Transverse colon (tissue), 4 donors: ENCODE measurements around the gene IGSF9B. TPM values are rescaled to one million over a fixed set of nuclear protein-coding genes. Genes with fewer than 3 reads are reported as not detected.

ENCODE experiments used
- DNase-seq: peaks from one replicate; pipeline ENCODE4 v3.0.0-alpha.2; 2019
- H3K27ac ChIP-seq, 4 donors: fragments of 200-600 bp; sonication (generic); 2 replicates each; pipeline ENCODE4 v1.5.1; 2016 to 2018; ENCODE audit warnings: inconsistent platforms in 4 of 4
- H3K27me3 ChIP-seq: fragments of 200-600 bp; sonication (generic); 2 replicates; pipeline ENCODE4 v1.5.1; 2017; ENCODE audit warnings: inconsistent platforms
- H3K36me3 ChIP-seq, 4 donors: fragments of 200-600 bp; sonication (generic); 2 replicates each; pipeline ENCODE4 v1.5.1; 2017 to 2019; ENCODE audit warnings: inconsistent platforms in 4 of 4
- H3K4me1 ChIP-seq, 4 donors: fragments of 200-600 bp; sonication (generic); 2 replicates each; pipeline ENCODE4 v1.5.1; 2017 to 2020; ENCODE audit warnings: inconsistent platforms in 4 of 4
- H3K4me3 ChIP-seq, 4 donors: fragments of 200-600 bp; sonication (generic); 1 replicate in 1 of 4; 2 replicates in 3 of 4; pipeline versions ENCODE4 v1.5.1 to v1.6.1; 2017 to 2019; ENCODE audit warnings: inconsistent platforms in 4 of 4
- H3K9me3 ChIP-seq, 2 donors: fragments of 200-600 bp; sonication (generic); 2 replicates each; pipeline ENCODE4 v1.5.1; 2017 to 2019; ENCODE audit warnings: inconsistent platforms in 2 of 2
- CTCF ChIP-seq, 5 experiments: fragments of 200-600 bp in 3 of 5; fragments of 450-650 bp in 2 of 5; sonication (generic) in 3 of 5; IDR thresholded peaks; 1 replicate in 2 of 5; 2 replicates in 3 of 5; pipeline ENCODE4 v1.5.1; 2016 to 2017; ENCODE audit warnings: antibody characterized with exemption in 5 of 5, inconsistent platforms in 3 of 5, mild to moderate bottlenecking in 2 of 5, moderate library complexity in 1 of 5
- EP300 ChIP-seq: sonication (generic); formaldehyde crosslinking; IDR thresholded peaks from one replicate; pipeline ENCODE4 v1.6.1; 2017; ENCODE audit warnings: antibody characterized with exemption, low read depth
- POLR2A ChIP-seq: fragments of 450-650 bp; IDR thresholded peaks from one replicate; pipeline ENCODE4 v1.6.1; 2016; ENCODE audit warnings: antibody characterized with exemption, mild to moderate bottlenecking, moderate library complexity
- POLR2AphosphoS5 ChIP-seq, 3 donors: sonication (generic); formaldehyde crosslinking; IDR thresholded peaks; one replicate each; pipeline ENCODE4 v1.6.1; 2016; ENCODE audit warnings: antibody characterized with exemption in 3 of 3
- WGBS, 2 donors: methylation state at CpG; one replicate each; pipeline ENCODE4 v1.1.5; 2018; ENCODE audit warnings: low coverage in 1 of 2; 5-methylcytosine and 5-hydroxymethylcytosine counted together
- in situ Hi-C, 4 donors: fragments of 200-750 bp; cut with MboI; loops; one replicate each; pipeline versions ENCODE4 v1.15.0 to v1.15.1; 2017; ENCODE audit warnings: low sequenced_read_pairs in 3 of 4, low pct_ligation_motif_present in 1 of 4, low pct_unique_long_range_greater_than_20kb in 1 of 4
- intact Hi-C: fragments of 100-400 bp; cut with DNase I; formaldehyde crosslinking; loops from one replicate; pipeline ENCODE4 v1.15.1; 2023; ENCODE audit warnings: low total_unique reads
- total RNA-seq, 4 donors: library from RNA; depleted of rRNA; stranded (reverse); fragments of >200 nt; gene quantifications; one replicate each; pipeline ENCODE4 v1.1.0, GENCODE V29; 2016

Gene IGSF9B
- total RNA-seq, 4 donors from 2014 or later, result 2.6 to 15.3 (median 4.9) TPM

- in situ Hi-C loops (no loop called here), intact Hi-C loops (no loop called here)
- WGBS, 2 donors, result 91% methylated on average over 2 of the region's 2 CpGs; no CpG with 5 or more reads in 1 of the 2 donors
- TF ChIP-seq EP300, result no peak
- TF ChIP-seq POLR2AphosphoS5 (IDR thresholded peaks at IDR 0.05), result no peak
- no peak for TF ChIP-seq CTCF (IDR thresholded peaks at IDR 0.05)
- no peak for TF ChIP-seq POLR2A
- no peaks in the 10 kb centered on the region for H3K36me3 ChIP-seq
- DNase-seq, result no peak
- H3K27ac ChIP-seq, result no peak overlapping the region
- H3K4me1 ChIP-seq, result no peaks in the 10 kb centered on the region
- H3K4me3 ChIP-seq, result no peak overlapping the region
- no peaks in the 10 kb centered on the region for H3K9me3 ChIP-seq
- H3K27me3 ChIP-seq, result peaks cover 5% of the 10 kb centered on the region
Measured at GRCh38 chr11:133978794-133979193, 22.0 kb upstream of the IGSF9B start.

GRCh38 chr11:133977067-133977677, 20.4 kb upstream of the IGSF9B start:
- WGBS, 2 donors, result 55 to 80% methylated on average over 6 to 10 of the region's 10 CpGs
- no peaks in the 10 kb centered on the region for H3K4me1 ChIP-seq
- H3K9me3 ChIP-seq, result no peaks in the 10 kb centered on the region
- H3K27me3 ChIP-seq, result peaks cover 5% of the 10 kb centered on the region
- no peak for TF ChIP-seq CTCF (IDR thresholded peaks at IDR 0.05)
- no peak for TF ChIP-seq EP300
- no peak for TF ChIP-seq POLR2AphosphoS5 (IDR thresholded peaks at IDR 0.05)
- TF ChIP-seq POLR2A, result no peak
- H3K36me3 ChIP-seq, result no peaks in the 10 kb centered on the region
- H3K27ac ChIP-seq, result no peak overlapping the region
- no peak for DNase-seq
- in situ Hi-C loops, result no loop called here
- H3K4me3 ChIP-seq, result no peak overlapping the region
- intact Hi-C loops, result no loop called here

GRCh38 chr11:133975488-133975849, 18.7 kb upstream of the IGSF9B start:
- TF ChIP-seq POLR2A (no peak), POLR2AphosphoS5 (IDR thresholded peaks at IDR 0.05) (no peak), CTCF (IDR thresholded peaks at IDR 0.05) (no peak), EP300 (no peak)
- Histone ChIP-seq H3K4me3 (no peak overlapping the region), H3K27ac (no peak overlapping the region), H3K4me1 (no peaks in the 10 kb centered on the region), H3K9me3 (no peaks in the 10 kb centered on the region), H3K27me3 (peaks cover 5% of the 10 kb centered on the region), H3K36me3 (no peaks in the 10 kb centered on the region)
- intact Hi-C loops, result no loop called here
- WGBS, 2 donors, result 84% methylated on average over 7 of the region's 7 CpGs; no CpG with 5 or more reads in 1 of the 2 donors
- in situ Hi-C loops, result no loop called here
- DNase-seq, result no peak

- WGBS, 2 donors, result 73 to 79% methylated on average over 3 to 14 of the region's 14 CpGs
- TF ChIP-seq EP300 (no peak), POLR2A (no peak), CTCF (IDR thresholded peaks at IDR 0.05) (no peak), POLR2AphosphoS5 (IDR thresholded peaks at IDR 0.05) (no peak)
- H3K9me3 ChIP-seq, result no peaks in the 10 kb centered on the region
- H3K27me3 ChIP-seq, result peaks cover 5% of the 10 kb centered on the region
- no peaks in the 10 kb centered on the region for H3K36me3 ChIP-seq
- no peak for DNase-seq
- no peaks in the 10 kb centered on the region for H3K4me1 ChIP-seq
- no peak overlapping the region for H3K27ac ChIP-seq
- in situ Hi-C loops (no loop called here), intact Hi-C loops (no loop called here)
- no peak overlapping the region for H3K4me3 ChIP-seq
Measured at GRCh38 chr11:133974836-133975487, 18.2 kb upstream of the IGSF9B start.
